ENCODE measurements around the gene ANKRD31.
"Not testable (repeated sequence)": the region's sequence is repeated elsewhere in the genome, so short reads cannot be mapped to it uniquely, and the experiment has no call there.

Gene ANKRD31

DNA sequence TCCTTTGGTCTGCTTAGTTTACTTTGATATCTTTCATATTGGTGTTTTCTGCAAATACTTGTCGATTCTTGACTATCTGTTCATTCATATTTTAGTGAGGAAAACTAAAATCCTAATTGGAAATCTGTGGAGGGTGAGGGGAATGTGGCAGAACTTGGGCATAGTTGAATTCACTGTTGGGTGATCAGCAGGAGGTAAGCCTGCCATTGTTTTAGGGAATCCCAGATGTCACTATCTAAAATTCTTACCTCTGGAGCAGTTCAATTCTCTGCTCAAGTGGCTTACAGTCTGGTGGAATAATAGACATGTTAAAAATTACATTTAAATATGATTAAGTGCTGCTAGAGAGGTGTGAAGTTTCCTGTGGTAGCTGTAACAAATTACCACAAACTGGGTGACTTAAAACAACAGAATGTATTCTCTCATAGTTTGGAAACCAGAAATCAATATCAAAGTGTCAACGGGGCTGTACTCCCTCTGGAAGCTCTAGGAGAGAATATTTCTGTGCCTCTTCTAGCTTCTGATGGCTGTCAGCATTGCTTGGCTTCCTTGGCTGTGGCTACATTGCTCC lies 94.0 kb downstream of the ANKRD31 start:
- DNase-seq = no peak

- no peak for DNase-seq
These were observed 96.4 kb downstream of the ANKRD31 start for GRCh38 chr5:75140277-75140676.

GRCh38 chr5:75138689-75139088 lies 98.0 kb downstream of the ANKRD31 start:
- DNase-seq = no peak

- no peak for DNase-seq
These were observed 105.8 kb downstream of the ANKRD31 start for GRCh38 chr5:75130818-75131349.

- DNase-seq = no peak
These were observed 119.8 kb downstream of the ANKRD31 start for GRCh38 chr5:75116856-75117255.

DNA sequence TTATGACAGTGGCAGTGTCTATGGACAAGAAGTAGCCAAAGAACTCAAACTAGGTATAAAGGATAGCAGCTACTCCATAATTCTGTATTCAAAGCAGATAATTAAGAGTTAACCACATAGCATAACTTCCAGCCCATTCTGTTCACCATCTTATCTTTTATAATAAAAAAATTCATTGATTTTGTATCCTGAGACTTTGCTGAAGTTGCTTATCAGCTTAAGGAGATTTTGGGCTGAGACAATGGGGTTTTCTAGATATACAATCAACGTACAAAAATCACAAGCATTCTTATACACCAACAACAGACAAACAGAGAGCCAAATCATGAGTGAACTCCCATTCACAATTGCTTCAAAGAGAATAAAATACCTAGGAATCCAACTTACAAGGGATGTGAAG lies 122.4 kb downstream of the ANKRD31 start:
- not testable (repeated sequence) for DNase-seq

DNA sequence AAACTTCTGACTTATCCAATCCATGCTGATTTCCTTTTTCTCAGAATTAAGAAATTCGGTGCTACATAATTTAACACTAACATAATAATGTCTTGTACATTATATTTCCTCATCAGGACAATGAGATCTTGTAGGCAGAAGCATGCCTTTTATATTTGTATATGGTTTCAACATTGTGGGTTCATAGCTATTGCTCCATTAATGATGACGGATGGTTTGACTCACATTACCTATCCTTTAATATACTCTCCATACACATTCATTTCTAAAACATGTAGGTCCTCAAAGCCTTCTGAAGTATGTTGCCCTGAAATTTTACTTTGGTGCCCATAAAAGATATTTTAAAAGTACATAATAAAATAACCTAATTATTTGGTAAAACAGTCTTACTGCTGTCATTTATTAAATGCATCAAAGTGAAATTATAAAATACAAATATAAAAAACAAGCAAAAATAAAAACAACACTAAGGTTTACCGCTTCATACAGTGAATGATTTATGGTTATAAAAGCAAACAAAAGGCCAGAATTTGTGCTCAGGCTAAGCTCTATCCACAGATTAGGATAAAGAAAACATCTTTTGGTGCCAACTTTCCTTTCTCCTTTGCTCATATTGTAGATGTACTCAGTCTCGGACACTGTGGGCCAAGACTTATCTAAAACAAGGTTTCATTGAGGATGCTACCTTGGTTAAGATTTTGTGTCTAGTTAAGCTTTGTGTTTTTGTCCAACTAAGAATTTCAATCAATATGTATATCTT lies 123.1 kb downstream of the ANKRD31 start:
- no peak for DNase-seq

DNA sequence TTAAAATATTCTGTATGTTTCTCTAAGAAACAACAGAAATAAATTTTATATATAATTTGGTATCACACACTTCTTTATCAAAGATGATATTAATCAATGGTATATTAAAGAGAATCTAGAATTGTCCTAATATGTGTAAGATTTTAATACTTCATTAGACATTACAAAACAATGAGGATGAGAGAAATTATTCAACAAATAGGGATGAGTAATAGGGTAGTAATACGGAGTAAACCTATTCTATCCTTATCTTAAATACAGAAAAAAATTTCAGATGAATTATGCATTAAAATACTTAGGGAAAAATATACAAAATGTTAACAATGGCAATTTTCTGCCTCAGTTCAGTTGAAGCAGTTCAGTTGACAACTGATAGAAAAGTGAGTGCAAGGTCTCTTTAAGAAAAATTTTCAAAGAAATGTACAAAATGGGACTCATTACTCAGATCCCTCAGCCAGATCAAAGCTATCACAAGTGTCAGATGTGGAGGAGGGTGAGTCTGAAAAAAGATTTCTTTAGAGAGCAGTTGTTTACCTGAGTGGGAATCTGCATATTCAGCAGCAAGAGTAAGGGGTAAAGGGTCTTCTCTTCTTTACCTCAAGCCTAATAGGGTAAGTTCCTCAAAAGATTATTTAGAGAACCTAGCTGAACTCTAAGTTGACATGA lies 127.6 kb downstream of the ANKRD31 start:
- DNase-seq = no peak

DNA sequence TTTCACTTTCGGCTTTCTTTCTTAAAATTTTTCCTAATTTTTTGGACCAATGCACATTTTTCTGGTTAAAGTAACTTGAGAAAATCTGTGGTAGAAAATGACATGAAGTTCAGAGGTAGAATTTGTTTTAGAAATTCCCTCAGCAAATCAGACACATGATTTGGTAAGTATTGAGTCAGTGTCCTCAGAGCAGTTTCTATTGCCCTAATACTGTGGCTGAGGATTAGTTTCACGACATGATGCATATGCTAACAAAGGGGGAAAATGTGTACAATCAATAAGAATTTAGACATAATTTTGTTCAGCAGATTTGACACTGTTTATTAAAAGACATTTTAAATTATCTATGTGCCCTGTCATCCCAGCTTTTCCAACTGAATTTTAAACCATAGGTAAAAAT lies 128.2 kb downstream of the ANKRD31 start:
- DNase-seq = no peak

GRCh38 chr5:75095956-75096355 lies 140.7 kb downstream of the ANKRD31 start:
- not testable (repeated sequence) for DNase-seq

DNA sequence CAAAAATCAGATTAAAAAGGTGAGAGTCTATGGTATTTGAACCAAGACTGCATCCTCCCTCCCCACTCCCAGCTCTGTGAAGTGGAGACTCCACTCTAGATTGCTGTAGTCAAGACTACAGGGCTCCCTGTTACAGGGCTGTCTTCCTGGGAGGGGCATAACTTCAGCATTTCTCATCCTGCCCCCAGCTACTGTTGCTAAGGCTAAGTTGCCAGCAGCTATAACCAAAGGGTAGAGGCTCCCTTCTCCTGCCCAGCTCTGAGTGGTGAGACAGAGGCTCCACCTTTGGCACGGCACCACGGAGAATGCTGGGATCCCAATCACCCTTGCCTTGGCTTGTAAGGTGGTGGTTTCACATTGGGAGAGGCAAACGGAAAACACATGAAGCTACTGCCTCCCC lies 145.1 kb downstream of the ANKRD31 start:
- DNase-seq = no peak

GRCh38 chr5:75089662-75090061 lies 147.0 kb downstream of the ANKRD31 start:
- no peak for DNase-seq

DNA sequence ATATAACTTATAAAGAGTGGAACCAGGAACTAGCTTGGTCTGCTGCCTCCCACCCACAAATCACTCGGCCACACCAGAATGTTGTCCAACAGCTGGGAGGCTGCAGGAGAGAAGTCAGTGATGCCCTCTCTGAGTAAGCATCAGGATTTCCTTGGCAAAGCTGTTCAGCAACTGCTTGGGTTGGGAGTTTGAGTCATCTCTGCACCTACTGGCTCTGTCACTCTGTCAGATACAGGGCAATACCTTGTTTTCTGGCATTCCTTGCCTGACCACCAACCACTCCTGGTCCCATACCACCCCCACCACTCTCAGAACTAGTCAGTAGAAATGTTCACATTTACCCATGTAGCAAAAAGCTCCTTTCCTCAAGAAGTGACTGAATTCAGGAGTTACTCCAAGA lies 147.5 kb downstream of the ANKRD31 start:
- no peak for DNase-seq

DNA sequence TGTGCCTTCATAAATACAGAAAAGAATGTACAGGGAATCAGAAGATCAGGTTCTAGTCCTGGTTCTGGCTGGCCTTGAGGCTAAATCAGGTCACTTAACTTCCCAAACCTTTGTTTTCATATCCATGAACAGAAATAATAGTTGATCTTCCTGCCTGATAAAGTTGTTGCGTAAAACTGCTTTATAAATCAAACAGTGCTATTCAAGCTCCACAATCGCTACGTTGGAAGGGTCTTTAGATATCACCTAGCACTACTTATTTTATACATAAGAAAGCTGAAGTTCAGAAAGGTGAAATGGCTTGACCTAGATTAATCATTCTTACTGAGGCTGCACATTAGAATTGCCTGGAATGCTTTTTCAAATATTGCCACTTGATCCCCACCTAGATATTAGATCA lies 148.0 kb downstream of the ANKRD31 start:
- DNase-seq = no peak

DNA sequence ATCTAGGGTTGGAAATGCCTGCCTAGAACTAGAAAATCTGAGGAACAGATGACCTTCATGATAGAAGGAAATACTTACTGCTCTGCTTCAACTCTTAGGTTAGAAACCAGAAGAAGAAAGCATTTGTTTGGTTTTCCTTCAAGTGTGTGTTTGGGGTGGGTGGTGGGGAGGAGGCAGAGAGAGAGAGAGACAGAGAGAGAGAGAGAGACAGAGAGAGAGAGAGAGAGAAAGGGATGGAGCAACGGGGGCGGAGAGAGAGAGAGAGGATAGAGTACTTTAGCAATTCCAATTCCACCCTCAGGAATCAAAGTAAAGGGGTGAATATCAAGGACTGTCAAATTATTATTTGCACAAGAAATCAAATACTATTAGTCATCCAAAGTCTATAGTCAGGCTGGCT lies 155.2 kb downstream of the ANKRD31 start:
- no peak for DNase-seq

GRCh38 chr5:75079346-75079745 lies 157.3 kb downstream of the ANKRD31 start:
- DNase-seq = not testable (repeated sequence)

DNA sequence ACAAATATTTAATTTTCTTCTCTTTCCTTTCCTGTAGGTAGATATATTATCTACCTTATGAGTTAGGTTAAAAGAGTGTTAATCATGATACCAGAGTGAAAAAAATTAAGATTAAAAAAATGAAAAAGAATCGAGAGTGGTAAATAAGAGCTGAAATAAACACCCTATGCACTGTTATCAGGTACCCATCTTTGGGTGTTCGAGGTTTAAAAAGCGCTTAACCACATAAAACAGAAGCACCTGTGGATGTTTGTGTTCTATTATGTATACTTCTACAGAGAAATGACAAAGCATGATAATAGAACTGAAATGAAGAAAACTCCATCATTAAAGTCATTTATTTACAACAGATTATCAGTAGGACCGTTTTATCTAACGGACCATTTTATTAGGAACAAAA lies 158.7 kb downstream of the ANKRD31 start:
- no peak for DNase-seq

DNA sequence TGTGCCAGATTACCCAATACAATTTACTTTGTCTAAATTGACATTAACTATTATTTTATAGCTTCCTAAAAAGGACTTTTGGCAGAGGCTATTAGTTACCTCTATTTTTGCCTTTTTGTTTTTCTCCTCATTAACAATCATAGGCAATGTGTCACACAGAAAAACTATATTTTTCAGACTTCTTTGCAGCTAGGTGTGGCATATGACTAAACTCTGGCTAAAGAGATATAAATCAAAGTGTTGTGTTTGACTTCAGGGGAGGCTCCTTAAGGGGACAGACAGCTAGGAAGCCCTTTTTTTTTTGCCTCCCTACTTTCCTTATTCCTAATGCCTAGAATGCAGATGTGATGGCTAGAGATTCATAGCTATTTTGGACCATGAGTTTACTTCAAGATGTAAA lies 164.6 kb downstream of the ANKRD31 start:
- no peak for DNase-seq

- no peak for DNase-seq
These were observed 165.6 kb downstream of the ANKRD31 start for GRCh38 chr5:75071100-75071499.

DNA sequence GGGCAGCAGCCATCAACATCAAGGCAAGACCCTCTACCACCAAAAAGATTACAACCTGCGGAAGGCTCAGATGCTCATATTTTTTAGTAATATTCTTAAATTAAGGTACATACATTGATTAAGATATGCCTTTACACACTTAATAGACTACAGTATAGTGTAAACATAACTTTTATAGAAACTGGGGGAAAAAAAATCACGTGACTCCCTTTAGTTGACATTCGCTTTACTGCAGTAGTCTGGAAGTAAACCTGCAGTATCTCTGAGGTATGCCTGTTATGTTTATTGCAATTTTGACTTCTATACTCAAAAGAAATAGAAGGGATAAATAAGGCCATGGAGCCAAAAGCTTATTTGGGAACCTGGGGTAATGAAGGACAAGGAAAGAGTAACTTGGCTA lies 169.2 kb downstream of the ANKRD31 start:
- no peak for DNase-seq

GRCh38 chr5:75062925-75063531 lies 173.7 kb downstream of the ANKRD31 start:
- DNase-seq = no peak

- DNase-seq = no peak
These were observed 176.6 kb downstream of the ANKRD31 start for GRCh38 chr5:75059912-75060545.

- no peak for DNase-seq
These were observed 177.6 kb downstream of the ANKRD31 start for GRCh38 chr5:75058986-75059535.
